HG03442 (cell line): ENCODE results near the gene GRSF1.
A peak's percentile ranks its signal among the peaks of the same experiment; 100 is the strongest.
"Not testable (repeated sequence)": the region's sequence is repeated elsewhere in the genome, so short reads cannot be mapped to it uniquely, and the experiment has no call there.

ENCODE experiments used
- ATAC-seq: cut with Tn5 transposase; IDR thresholded peaks from one replicate; pipeline ENCODE4 v1.9.1; 2021; ENCODE audit warnings: mild to moderate bottlenecking, moderate library complexity; ENCODE audit not compliant: unreplicated experiment

The GRSF1 gene

DNA sequence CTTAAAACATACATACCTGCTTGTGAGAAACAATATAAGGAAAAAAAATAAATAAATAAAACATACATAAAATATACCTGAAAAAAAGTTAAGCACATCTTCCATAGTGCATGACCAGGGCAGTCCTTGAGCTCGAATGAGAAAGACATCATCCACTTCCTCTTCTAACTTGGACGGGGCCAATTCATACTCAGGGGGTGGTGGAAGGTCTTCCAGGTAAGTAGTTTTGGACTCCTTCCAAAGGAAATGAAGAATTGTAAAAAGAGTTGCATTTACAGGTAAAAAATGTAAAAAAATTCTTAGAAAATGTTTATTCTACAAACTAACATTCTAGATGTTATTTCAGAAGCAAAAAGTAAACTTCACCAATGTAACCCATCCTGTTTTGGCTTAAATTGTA, 3.6 kb downstream of the GRSF1 start:
- ATAC-seq, result no peak

DNA sequence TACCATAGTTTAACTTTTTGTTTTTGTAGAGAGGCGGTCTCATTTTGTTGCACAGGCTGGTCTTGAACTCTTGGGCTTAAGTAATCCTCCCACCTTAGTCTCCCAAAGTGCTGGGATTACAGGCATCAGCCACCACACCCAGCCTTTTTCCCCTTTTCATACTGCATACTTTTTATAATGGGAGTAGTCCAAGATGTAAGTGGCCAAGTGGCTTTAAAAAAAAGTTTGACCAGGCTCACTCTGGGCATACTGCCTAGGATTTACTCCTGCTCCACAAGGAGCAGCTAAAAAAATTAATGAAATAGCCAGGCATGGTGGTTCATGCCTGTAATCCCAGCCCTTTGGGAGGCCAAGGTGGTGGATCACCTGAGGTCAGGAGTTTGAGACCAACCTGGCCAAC, 6.0 kb downstream of the GRSF1 start:
- ATAC-seq, result no peak

DNA sequence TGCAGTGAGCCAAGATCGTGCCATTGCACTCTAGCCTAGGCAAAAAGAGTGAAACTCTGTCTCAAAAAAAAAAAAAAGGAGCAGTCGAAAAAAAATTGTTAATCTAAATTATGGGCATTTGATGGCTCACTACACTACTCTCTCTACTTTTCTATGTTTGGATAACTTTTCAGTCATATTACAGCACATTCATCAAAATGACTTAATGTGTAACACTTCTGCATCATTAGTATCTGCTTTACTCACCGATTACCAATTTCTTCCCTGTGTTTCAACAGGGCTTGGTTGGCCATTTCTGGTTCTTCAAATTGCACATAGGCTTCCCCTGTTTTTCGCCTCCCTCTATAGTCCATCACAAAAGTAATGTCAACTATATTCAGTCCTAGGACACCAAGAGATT, 8.4 kb downstream of the GRSF1 start:
- ATAC-seq, result no peak

DNA sequence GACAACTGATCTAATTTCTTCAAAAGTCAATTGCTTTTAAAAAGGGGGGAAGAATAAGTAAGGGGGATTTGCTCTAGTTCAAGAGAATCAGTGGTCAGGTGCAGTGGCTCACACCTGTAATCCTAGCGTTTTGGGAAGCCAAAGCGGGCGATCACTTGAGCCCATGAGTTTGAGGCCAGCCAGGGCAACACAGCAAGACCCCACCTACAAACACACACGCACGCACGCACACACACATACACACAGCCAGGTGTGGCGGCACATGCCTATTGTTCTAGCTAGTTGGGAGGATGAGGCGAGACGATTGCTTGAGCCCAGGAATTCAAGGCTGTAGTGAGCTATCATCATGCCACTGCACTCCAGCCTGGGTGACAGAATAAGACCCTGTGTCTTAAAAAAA, 9.6 kb downstream of the GRSF1 start:
- no peak for ATAC-seq

DNA sequence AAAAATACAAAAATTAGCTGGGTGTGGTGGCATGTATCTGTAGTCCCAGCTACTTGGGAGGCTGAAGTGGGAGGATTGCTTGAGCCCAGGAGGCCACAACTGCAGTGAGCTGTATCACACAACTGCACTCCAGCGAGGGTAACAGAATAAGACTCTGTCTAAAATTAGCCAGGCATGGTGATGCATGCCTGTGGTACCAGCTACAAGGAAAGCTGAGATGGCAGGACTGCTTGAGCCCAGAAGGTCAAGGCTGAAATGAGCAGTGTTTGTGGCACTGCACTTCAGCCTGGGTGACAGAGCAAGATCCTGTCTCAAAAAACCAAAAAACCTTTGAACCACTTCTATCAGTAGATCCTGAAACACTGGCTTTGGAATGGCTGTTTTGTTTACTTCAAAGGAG, 10.2 kb downstream of the GRSF1 start:
- no peak for ATAC-seq

DNA sequence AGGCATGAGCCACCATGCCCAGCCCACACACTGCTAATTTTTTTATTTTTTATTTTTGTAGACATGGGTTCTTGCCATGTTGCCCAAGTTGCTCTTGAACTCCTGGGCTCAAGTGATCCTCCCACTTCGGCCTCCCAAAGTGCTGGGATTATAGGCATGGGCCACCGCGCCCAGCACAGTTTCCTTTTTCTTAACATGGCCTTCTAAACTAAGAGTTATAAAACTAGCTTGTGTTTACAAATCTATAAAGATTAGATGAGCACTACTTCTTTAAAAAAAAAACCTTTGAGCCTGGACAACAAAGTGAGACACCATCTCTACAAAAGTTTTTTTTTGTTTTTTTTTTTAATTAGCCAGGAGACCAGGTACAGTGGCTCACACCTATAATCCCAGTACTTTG, 10.7 kb downstream of the GRSF1 start:
- no peak for ATAC-seq

GRCh38 chr4:70818921-70819320, 20.8 kb downstream of the GRSF1 start:
- ATAC-seq, result no peak

DNA sequence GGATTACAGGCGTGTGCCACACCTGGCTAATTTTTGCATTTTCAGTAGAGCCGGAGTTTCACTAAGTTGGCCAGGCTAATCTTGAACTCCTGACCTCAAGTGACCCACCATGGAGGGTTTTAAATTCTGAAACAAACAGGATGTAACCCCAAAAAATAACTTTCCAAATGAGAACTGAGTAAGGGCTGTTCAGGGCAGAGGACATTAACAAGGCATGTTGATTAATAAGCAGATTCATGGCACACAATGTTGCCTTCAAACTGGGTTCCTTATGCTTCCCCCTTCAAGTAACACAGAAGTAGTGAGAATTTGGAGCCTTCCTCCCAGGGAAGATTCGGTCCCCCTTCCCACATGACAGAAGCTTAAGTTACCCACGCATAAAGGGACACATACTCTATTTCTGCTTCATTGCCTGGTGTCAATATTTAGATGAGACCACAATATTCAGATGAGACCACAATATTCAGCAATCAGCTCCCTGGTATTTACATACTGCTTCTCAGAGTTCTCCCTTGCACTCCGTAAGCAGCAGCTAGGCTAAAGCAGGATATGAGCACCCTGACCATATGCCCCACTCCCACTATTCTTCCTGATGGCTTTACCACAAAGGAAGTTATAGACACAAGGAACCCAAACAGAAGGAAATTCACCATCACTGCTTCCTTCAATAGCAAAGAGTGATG, 21.4 kb downstream of the GRSF1 start:
- ATAC-seq, result peak; percentile 43

- ATAC-seq, result no peak
Observed at GRCh38 chr4:70816894-70817293, 22.8 kb downstream of the GRSF1 start.

DNA sequence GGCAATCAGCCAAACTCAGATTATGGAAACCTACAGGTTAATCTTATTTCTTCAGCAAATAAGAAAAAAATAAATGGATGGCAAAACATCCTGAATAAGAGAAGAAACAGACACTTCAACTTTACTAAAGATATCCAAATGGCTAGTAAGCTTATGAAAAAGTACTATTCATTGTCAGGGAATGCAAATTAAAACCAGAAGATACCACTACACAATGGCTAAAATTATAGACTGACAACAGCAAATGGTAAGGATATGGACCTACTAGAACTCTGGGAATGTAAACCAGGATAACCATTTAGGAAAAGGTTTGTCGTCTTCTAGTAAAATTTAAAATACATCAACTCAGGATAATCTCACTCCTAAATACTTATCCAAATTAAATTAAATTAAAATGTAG, 24.3 kb downstream of the GRSF1 start:
- ATAC-seq, result no peak

GRCh38 chr4:70808151-70808550, 31.5 kb downstream of the GRSF1 start:
- no peak for ATAC-seq

- ATAC-seq, result no peak
Observed at GRCh38 chr4:70802928-70803580, 36.6 kb downstream of the GRSF1 start.

GRCh38 chr4:70801265-70801809, 38.4 kb downstream of the GRSF1 start:
- peak; percentile 84 for ATAC-seq

DNA sequence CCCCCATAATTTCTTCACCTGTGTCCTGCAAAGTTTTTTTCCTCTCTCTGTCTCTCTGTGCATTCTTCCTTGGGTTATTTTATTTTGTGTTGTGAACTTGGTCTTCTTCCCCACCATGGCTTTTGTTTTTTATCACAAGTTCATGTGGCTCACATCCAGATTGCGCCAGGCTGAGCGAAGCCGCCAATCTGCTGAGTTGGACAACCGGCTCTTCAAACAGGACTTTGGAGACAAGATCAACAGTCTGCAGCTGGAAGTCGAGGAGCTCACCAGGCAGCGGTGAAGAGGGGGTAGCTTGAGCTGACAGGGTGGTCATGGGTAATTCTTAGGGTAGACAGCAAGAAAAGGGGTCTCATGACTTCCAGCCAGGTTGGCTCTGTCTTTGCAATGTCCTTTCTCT, 46.1 kb downstream of the GRSF1 start:
- ATAC-seq, result no peak

DNA sequence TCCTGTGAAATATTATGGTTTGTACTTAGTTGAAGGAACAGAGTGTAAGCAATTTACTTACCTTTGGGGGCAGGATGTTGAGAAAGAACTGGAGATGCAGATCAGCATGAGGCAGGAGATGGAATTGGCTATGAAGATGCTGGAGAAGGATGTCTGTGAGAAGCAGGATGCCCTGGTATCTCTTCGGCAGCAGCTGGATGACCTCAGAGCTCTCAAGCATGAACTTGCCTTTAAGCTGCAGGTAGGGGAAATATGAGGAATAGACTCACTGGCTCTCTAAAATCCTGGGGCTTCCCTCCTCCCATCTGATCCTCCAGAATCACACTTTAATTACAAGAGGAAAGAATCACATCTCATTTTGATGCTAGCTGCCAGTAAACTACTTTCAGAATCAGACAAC, 51.0 kb downstream of the GRSF1 start:
- ATAC-seq, result no peak

GRCh38 chr4:70787496-70787895, 52.2 kb downstream of the GRSF1 start:
- no peak for ATAC-seq

DNA sequence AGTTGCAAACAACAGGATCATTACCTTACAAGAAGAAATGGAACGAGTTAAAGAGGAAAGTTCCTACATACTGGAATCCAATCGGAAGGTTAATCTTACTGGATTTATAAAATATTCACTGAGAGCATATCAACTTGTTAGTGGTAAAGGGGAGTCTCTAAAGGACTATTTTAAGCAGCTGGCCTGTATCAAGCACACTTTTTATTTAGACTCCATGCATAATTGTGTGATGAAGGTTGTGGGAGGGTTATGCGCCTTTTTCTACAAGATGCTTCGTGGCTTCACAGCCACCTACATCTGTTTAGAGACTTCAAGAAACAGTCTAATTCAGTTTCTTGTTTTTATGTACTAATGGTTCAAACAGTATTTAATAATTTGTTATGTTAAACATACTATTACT, 56.6 kb downstream of the GRSF1 start:
- ATAC-seq, result no peak

DNA sequence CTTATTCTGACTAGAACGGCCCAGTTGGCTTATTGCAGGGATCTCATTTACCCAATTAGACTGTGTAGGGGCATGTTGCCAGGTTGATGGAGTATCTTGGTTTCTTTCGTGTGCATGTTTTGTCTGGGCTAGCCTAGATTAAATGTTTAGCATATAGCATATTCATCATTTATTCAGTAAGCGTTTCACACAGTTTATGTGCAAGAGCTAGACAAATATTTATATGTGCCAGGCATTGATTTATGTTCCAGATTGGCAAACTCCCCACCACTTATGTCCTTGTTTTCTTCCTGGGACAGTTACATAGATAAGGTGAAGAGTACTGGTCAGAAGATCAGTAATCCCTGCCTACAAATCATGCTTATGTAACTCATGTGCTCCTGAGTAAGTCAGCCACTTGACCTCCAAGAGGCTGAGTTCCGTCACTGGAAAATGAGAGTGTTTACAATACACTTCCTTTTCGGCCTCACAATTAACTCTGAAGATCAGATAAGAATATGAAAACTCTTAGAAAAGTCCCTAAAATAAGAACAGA, 60.7 kb downstream of the GRSF1 start:
- no peak for ATAC-seq

DNA sequence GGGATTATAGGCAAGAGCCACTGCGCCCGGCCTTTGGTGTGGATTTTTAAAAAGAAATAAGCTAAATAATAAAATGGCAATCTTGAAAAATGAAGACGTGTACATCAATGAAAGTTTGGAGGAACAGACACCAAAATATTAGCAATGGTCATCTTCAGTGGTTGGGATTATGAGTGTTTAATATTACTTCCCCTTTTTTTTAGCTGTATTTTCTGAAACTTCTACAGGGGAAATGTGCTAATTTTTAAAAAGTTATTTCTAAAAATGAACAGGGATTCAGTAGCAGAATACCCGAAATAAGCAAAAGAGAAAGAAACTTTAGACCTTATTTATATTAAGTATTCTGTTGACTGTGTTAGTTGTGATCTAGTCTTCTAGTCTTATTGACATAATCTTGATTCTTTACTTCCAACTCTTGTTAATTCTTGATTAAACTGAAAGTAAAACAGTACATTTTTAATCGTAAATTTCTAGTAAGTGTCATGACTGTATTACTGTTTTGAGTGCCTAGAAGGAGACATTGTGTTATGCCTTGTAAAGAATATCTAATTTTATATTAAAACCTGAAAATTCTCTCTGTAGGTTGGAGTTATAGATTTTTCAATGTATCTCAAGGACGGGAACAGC, 66.6 kb downstream of the GRSF1 start:
- ATAC-seq, result no peak

DNA sequence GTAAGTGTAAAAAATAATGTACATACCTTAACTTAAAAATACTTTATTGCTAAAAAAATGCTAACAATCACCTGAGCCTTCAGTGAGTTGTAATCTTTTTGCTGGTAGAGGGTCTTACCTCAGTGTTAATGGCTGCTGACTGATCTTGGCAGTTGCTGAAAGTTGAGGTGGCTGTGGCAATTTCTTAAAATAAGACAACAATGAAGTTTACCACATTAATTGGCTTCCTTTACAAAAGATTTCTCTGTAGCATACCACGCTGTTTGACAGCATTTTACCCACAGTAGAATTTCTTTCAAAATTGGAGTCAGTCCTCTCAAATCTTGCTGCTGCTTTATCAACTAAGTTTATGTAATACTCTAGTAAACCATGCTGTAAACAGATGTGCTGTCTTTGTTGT, 70.3 kb downstream of the GRSF1 start:
- not testable (repeated sequence) for ATAC-seq

GRCh38 chr4:70768301-70768948, 71.3 kb downstream of the GRSF1 start:
- no peak for ATAC-seq
